Measurements from ENCODE around the gene NKAP.
"Not testable (repeated sequence)": the region's sequence is repeated elsewhere in the genome, so short reads cannot be mapped to it uniquely, and the experiment has no call there.

The NKAP gene

GRCh38 chrX:119935215-119935874 is 8.2 kb downstream of the NKAP start:
- no peak for DNase-seq (ENCODE audit: low spot score)

- DNase-seq (ENCODE audit: low spot score), result not testable (repeated sequence)
Observed at GRCh38 chrX:119922391-119922790, 21.2 kb downstream of the NKAP start.

- no peak for DNase-seq (ENCODE audit: low spot score)
Observed at GRCh38 chrX:119919835-119920585, 23.5 kb downstream of the NKAP start.

- DNase-seq (ENCODE audit: low spot score), result no peak
Observed at GRCh38 chrX:119917877-119918276, 25.7 kb downstream of the NKAP start.

- no peak for DNase-seq (ENCODE audit: low spot score)
Observed at GRCh38 chrX:119916310-119916709, 27.2 kb downstream of the NKAP start.

GRCh38 chrX:119900976-119901375 is 42.6 kb downstream of the NKAP start:
- DNase-seq (ENCODE audit: low spot score), result no peak

- DNase-seq (ENCODE audit: low spot score), result no peak
Observed at GRCh38 chrX:119899125-119899524, 44.4 kb downstream of the NKAP start.

- DNase-seq (ENCODE audit: low spot score), result no peak
Observed at GRCh38 chrX:119895843-119896326, 47.7 kb downstream of the NKAP start, which contains the start of gene AKAP14. TSS of gene AKAP14 (plus strand) at chrX:119895893. CDS start at chrX:119903224, 7,331 bp downstream.

GRCh38 chrX:119891961-119892692 is 51.4 kb downstream of the NKAP start:
- not testable (repeated sequence) for DNase-seq (ENCODE audit: low spot score)

- DNase-seq (ENCODE audit: low spot score), result not testable (repeated sequence)
Observed at GRCh38 chrX:119890626-119891025, 52.9 kb downstream of the NKAP start.

GRCh38 chrX:119887721-119888425 is 55.7 kb downstream of the NKAP start:
- DNase-seq (ENCODE audit: low spot score), result peak; percentile 50

GRCh38 chrX:119885554-119886428 is 57.8 kb downstream of the NKAP start:
- peak; percentile 14 for DNase-seq (ENCODE audit: low spot score)

- peak; percentile 43 for DNase-seq (ENCODE audit: low spot score)
Observed at GRCh38 chrX:119880552-119881437, 62.8 kb downstream of the NKAP start.

- DNase-seq (ENCODE audit: low spot score), result no peak
Observed at GRCh38 chrX:119880076-119880475, 63.5 kb downstream of the NKAP start.

- no peak for DNase-seq (ENCODE audit: low spot score)
Observed at GRCh38 chrX:119878740-119879139, 64.8 kb downstream of the NKAP start.

- peak; percentile 81 for DNase-seq (ENCODE audit: low spot score)
Observed at GRCh38 chrX:119871599-119872395, 71.8 kb downstream of the NKAP start, which contains the start of the genes NDUFA1 and RNF113A. TSS of gene NDUFA1 (plus strand) at chrX:119871832. CDS start at chrX:119871912, 80 bp downstream. TSS of gene RNF113A (minus strand) at chrX:119871733. CDS start at chrX:119871613, 120 bp downstream.

GRCh38 chrX:119871245-119871598 is 72.3 kb downstream of the NKAP start:
- DNase-seq (ENCODE audit: low spot score), result no peak
